Ascending aorta (tissue), 2 donors: ENCODE results near the gene RPTOR. TPM values are rescaled to one million over a fixed set of nuclear protein-coding genes. Genes with fewer than 3 reads are reported as not detected.

ENCODE experiments used
- DNase-seq, 2 donors: peaks; one replicate each; pipeline ENCODE4 v3.0.0-alpha.2; 2019; ENCODE audit warnings: low spot score in 2 of 2
- H3K27ac ChIP-seq, 2 donors: fragments of 200-600 bp; sonication (generic); one replicate each; pipeline ENCODE4 v1.5.1; 2016 to 2017; ENCODE audit warnings: mild to moderate bottlenecking in 1 of 2
- H3K27me3 ChIP-seq: fragments of 200-600 bp; sonication (generic); one replicate; pipeline ENCODE4 v1.5.1; 2017
- H3K36me3 ChIP-seq, 2 donors: fragments of 200-600 bp; sonication (generic); one replicate each; pipeline ENCODE4 v1.5.1; 2016
- H3K4me1 ChIP-seq, 2 donors: fragments of 200-600 bp; sonication (generic); one replicate each; pipeline ENCODE4 v1.5.1; 2016 to 2017; ENCODE audit warnings: mild to moderate bottlenecking in 1 of 2
- H3K4me3 ChIP-seq, 2 donors: fragments of 200-600 bp; sonication (generic); one replicate each; pipeline ENCODE4 v1.5.1; 2016 to 2017; ENCODE audit warnings: mild to moderate bottlenecking in 1 of 2
- H3K9me3 ChIP-seq, 2 donors: fragments of 200-600 bp; sonication (generic); one replicate each; pipeline ENCODE4 v1.5.1; 2016
- CTCF ChIP-seq, 3 experiments: fragments of 200-600 bp in 2 of 3; fragments of 450-650 bp in 1 of 3; sonication (generic) in 2 of 3; IDR thresholded peaks; one replicate each; pipeline ENCODE4 v1.5.1; 2016 to 2019; ENCODE audit warnings: antibody characterized with exemption in 3 of 3, mild to moderate bottlenecking in 1 of 3, moderate library complexity in 1 of 3
- intact Hi-C: fragments of 100-400 bp; cut with DNase I; formaldehyde crosslinking; loops from one replicate; pipeline ENCODE4 v1.15.1; 2023
- total RNA-seq: library from RNA; depleted of rRNA; stranded (reverse); fragments of >200 nt; gene quantifications from one replicate; pipeline ENCODE4 v1.1.0, GENCODE V29; 2016

Gene RPTOR
- total RNA-seq, 1 donor from 2014 or later, result 36.1 TPM

- Histone ChIP-seq H3K27me3 (no peaks in the 10 kb centered on the region), H3K27ac (no peak overlapping the region), H3K9me3 (no peaks in the 10 kb centered on the region), H3K4me1 (no peaks in the 10 kb centered on the region), H3K36me3 (no peaks in the 10 kb centered on the region), H3K4me3 (no peak overlapping the region)
- no peak for DNase-seq
- no peak for TF ChIP-seq CTCF (IDR thresholded peaks at IDR 0.05)
- intact Hi-C loops, result no loop called here
Observed at GRCh38 chr17:80499560-80499959, 45.1 kb upstream of the RPTOR start.

- no peak overlapping the region for H3K27ac ChIP-seq
- H3K9me3 ChIP-seq, result no peaks in the 10 kb centered on the region
- no peak for TF ChIP-seq CTCF (IDR thresholded peaks at IDR 0.05)
- DNase-seq, result no peak
- H3K36me3 ChIP-seq, result no peaks in the 10 kb centered on the region
- intact Hi-C loops, result no loop called here
- no peaks in the 10 kb centered on the region for H3K4me1 ChIP-seq
- H3K27me3 ChIP-seq, result peaks cover 2% of the 10 kb centered on the region
- no peak overlapping the region for H3K4me3 ChIP-seq
Observed at GRCh38 chr17:80499961-80500665, 44.5 kb upstream of the RPTOR start.

- no peak overlapping the region for H3K27ac ChIP-seq
- H3K27me3 ChIP-seq, result peaks cover 3% of the 10 kb centered on the region
- TF ChIP-seq CTCF (IDR thresholded peaks at IDR 0.05), result no peak
- H3K36me3 ChIP-seq, result no peaks in the 10 kb centered on the region
- intact Hi-C loops, result no loop called here
- H3K4me3 ChIP-seq, result no peak overlapping the region
- no peaks in the 10 kb centered on the region for H3K9me3 ChIP-seq
- no peak for DNase-seq
- no peaks in the 10 kb centered on the region for H3K4me1 ChIP-seq
Observed at GRCh38 chr17:80501741-80502577, 42.7 kb upstream of the RPTOR start.

- no peak for TF ChIP-seq CTCF (IDR thresholded peaks at IDR 0.05)
- no peak overlapping the region for H3K4me3 ChIP-seq
- H3K27ac ChIP-seq, result no peak overlapping the region
- no peak for DNase-seq
- H3K36me3 ChIP-seq, result no peaks in the 10 kb centered on the region
- intact Hi-C loops, result no loop called here
- H3K9me3 ChIP-seq, result no peaks in the 10 kb centered on the region
- H3K27me3 ChIP-seq, result peaks cover 3% of the 10 kb centered on the region
- no peaks in the 10 kb centered on the region for H3K4me1 ChIP-seq
Observed at GRCh38 chr17:80502578-80502877, 42.1 kb upstream of the RPTOR start.

- intact Hi-C loops, result no loop called here
- no peak for TF ChIP-seq CTCF (IDR thresholded peaks at IDR 0.05)
- Histone ChIP-seq H3K9me3 (no peaks in the 10 kb centered on the region), H3K4me1 (no peaks in the 10 kb centered on the region), H3K27ac (no peak overlapping the region), H3K36me3 (no peaks in the 10 kb centered on the region), H3K27me3 (peaks cover 3% of the 10 kb centered on the region), H3K4me3 (no peak overlapping the region)
- DNase-seq, result no peak
Observed at GRCh38 chr17:80503031-80503430, 41.6 kb upstream of the RPTOR start.
